ENCODE measurements around the gene FUT8. TPM values are rescaled to one million over a fixed set of nuclear protein-coding genes. Genes with fewer than 3 reads are reported as not detected.

Gene FUT8
- total RNA-seq, 6 experiments from 2014 or later, result 59.5 to 70.4 (median 63.8) TPM

DNA sequence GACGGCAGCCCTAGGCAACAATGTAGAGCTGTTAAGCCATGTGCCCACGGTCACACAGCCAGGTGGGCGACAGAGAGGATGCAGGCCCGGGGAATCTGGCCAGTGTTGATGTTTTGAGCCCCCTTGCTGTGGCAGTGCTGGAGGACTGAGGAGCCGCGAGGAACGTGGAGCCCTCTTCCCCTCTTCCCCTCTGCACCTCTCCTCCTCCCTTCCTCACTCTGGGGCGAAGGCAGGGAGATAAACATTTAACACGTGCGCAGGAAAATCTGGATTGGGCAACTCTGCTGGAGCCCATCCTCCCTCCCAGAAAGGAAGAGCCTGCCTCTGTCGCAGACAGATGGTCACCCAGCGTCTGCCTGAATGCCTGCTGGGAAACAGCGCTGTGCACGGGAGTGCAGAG is 376.8 kb downstream of the FUT8 start:
- Mint-ChIP-seq H3K27me3 (ENCODE audit: insufficient read depth) (peaks cover 6% of the 10 kb centered on the region), H3K36me3 (ENCODE audit: low read depth) (no peaks in the 10 kb centered on the region), H3K9me3 (no peaks in the 10 kb centered on the region), H3K4me3 (no peak overlapping the region), H3K4me1 (ENCODE audit: low read depth) (no peaks in the 10 kb centered on the region), H3K27ac (no peak overlapping the region)
- no peak for DNase-seq
- TF ChIP-seq, protein P1, sequence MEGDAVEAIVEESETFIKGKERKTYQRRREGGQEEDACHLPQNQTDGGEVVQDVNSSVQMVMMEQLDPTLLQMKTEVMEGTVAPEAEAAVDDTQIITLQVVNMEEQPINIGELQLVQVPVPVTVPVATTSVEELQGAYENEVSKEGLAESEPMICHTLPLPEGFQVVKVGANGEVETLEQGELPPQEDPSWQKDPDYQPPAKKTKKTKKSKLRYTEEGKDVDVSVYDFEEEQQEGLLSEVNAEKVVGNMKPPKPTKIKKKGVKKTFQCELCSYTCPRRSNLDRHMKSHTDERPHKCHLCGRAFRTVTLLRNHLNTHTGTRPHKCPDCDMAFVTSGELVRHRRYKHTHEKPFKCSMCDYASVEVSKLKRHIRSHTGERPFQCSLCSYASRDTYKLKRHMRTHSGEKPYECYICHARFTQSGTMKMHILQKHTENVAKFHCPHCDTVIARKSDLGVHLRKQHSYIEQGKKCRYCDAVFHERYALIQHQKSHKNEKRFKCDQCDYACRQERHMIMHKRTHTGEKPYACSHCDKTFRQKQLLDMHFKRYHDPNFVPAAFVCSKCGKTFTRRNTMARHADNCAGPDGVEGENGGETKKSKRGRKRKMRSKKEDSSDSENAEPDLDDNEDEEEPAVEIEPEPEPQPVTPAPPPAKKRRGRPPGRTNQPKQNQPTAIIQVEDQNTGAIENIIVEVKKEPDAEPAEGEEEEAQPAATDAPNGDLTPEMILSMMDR (IDR thresholded peaks at IDR 0.05), result no peak

DNA sequence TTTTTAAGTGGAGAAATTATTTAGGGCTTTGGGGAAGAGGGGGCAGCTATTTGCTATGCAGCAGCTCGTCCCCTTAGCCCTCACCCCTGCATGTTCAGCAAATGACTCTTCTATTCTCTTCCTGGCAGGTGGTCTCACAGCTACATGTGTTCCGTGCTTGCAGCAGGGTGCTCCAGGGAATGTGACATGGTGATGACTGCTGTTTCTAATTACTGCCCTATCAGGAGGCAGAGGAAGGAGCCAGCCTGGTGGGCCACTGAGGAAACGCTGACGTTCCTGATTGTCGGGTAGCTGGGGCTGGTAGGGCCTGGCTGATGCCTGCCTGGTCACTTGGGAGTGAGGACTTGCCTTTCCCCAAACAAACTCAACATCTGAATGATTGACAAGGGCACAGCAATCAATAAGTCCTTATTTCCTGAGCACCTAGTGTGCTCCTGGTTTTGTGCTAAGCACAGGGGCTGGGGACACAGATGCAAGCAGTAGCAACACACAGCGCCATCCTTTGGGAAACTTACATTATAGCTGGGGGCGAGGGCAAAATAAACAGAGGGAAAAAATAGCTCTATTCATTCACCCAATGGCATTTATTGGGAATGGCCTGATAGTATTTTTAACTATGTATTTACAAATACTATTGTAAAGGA is 377.8 kb downstream of the FUT8 start:
- no peak for DNase-seq
- Mint-ChIP-seq H3K27ac (no peak overlapping the region), H3K9me3 (no peaks in the 10 kb centered on the region), H3K4me1 (ENCODE audit: low read depth) (no peaks in the 10 kb centered on the region), H3K27me3 (ENCODE audit: insufficient read depth) (peaks cover 5% of the 10 kb centered on the region), H3K36me3 (ENCODE audit: low read depth) (no peaks in the 10 kb centered on the region), H3K4me3 (no peak overlapping the region)
- TF ChIP-seq, protein P1 (IDR thresholded peaks at IDR 0.05), result peak; percentile 21; the same call in 1 of the 2 replicates

DNA sequence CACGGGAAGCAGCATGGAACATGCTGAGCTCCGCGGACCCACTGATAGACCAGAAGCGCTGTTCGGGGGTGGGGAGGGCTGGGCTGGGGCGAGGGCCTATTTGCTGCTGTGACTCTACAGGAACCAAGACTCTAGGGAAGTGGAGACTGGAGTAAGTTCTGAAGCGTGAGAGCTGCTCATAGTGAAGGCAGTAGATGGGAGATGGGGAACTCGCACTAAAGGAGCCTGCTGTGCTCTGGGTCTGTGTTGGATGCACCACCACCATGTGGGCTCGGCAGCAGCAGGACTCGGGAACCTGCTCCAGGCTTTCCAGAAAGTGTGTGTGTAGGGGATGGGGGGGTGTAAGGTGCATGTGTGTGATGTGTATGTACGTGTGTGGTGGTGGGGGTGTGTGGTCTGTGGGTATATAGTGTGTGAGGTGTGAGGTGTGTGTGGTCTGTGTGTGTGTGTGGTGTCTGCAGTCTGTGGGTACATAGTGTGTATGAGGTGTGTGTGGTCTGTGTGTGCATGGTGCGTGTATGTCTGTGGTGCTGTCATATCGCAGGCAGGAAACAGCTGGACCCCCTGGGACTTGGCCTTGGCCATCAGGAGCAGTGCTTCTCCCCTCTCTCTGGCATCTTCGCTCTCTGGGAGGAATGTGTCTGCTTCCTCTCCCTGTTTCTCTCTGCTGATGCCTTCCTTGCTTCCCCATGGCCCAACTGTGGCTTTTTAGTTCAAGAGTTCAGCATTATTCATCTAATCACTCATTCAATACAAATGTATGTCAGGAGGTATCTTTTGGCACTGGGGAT is 378.9 kb downstream of the FUT8 start:
- DNase-seq, result peak; percentile 74
- Mint-ChIP-seq H3K36me3 (ENCODE audit: low read depth) (no peaks in the 10 kb centered on the region), H3K4me1 (ENCODE audit: low read depth) (no peaks in the 10 kb centered on the region), H3K9me3 (no peaks in the 10 kb centered on the region), H3K4me3 (no peak overlapping the region), H3K27ac (no peak overlapping the region), H3K27me3 (ENCODE audit: insufficient read depth) (peaks cover 4% of the 10 kb centered on the region)
- TF ChIP-seq, protein P1 (IDR thresholded peaks at IDR 0.05), result no peak

DNA sequence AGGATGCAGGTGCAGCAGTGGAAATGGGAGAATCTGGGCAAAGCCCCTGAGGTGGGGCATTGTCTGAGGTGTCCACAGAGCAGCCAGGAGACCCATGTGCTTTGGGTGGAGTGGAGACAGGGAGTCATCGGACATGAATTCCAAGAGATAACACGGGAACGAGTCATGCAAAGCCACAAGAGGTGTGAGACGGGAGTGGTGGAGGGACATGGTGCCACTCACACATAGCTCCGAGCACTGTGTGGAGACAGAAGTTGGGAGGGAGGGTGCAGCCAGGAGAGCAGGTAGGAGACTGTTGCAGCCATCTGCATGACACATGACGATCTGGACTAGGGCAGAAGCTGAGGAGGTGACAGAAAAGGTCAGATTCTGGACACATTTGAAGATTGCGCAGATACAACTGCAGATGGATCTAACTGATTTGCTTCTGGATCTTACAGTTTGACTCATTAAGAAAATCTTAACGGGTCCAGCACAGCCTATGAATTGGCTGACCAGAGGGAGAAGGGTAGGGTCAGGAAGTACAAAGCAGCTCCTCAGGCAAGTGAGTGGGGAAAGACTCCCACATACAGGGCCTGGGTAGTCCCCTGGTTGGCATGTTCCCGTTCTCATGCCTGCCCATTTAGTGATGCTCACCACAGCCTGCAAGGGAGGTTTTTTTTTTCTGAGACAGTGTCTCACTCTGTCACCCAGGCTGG is 379.8 kb downstream of the FUT8 start:
- no peak overlapping the region for H3K4me3 Mint-ChIP-seq
- no peak overlapping the region for H3K27ac Mint-ChIP-seq
- TF ChIP-seq, protein P1 (IDR thresholded peaks at IDR 0.05), result no peak
- H3K36me3 Mint-ChIP-seq (ENCODE audit: low read depth), result no peaks in the 10 kb centered on the region
- peaks cover 3% of the 10 kb centered on the region for H3K27me3 Mint-ChIP-seq (ENCODE audit: insufficient read depth)
- H3K4me1 Mint-ChIP-seq (ENCODE audit: low read depth), result no peaks in the 10 kb centered on the region
- peak; percentile 73 for DNase-seq
- H3K9me3 Mint-ChIP-seq, result no peaks in the 10 kb centered on the region

Small RNAs within 50 kb of the gene (microRNA-seq; reads per million reads assigned to microRNA genes)
- gene MIR625, result 4.6 reads per million

All from HFFc6 (cell line).